ENCODE results near the gene CETP.
"Not testable (repeated sequence)": the region's sequence is repeated elsewhere in the genome, so short reads cannot be mapped to it uniquely, and the experiment has no call there.

- TF ChIP-seq CTCF (IDR thresholded peaks at IDR 0.05; ENCODE audit: borderline replicate concordance, extremely low read depth, low read length, poor library complexity, severe bottlenecking); EZH2 (IDR thresholded peaks at IDR 0.05; ENCODE audit: borderline replicate concordance, low read depth, low read length, severe bottlenecking): not testable (repeated sequence)
These were observed 25.2 kb downstream of the CETP start for GRCh38 chr16:56986908-56987307.
